Immature natural killer cell (primary cell): ENCODE measurements around the gene BMF. TPM values are rescaled to one million over a fixed set of nuclear protein-coding genes. Genes with fewer than 3 reads are reported as not detected.

ENCODE experiments used
- DNase-seq, 3 donors: peaks; one replicate each; pipeline ENCODE4 v3.0.0; 2022; ENCODE audit warnings: mixed read lengths in 1 of 3
- H3K27ac Mint-ChIP-seq, 6 donors: one replicate each; pipeline ENCODE4 v1.8.0; 2020; ENCODE audit warnings: mixed read lengths in 6 of 6, mild to moderate bottlenecking in 5 of 6, inconsistent platforms in 4 of 6, moderate library complexity in 3 of 6
- H3K27me3 Mint-ChIP-seq, 3 donors: one replicate each; pipeline ENCODE4 v1.8.0; 2020 to 2021; ENCODE audit warnings: low read depth in 3 of 3, mild to moderate bottlenecking in 3 of 3, mixed read lengths in 3 of 3, moderate library complexity in 3 of 3, inconsistent platforms in 1 of 3
- H3K36me3 Mint-ChIP-seq, 3 donors: one replicate each; pipeline ENCODE4 v1.8.0; 2020; ENCODE audit warnings: mixed read lengths in 3 of 3, inconsistent platforms in 2 of 3, mild to moderate bottlenecking in 2 of 3
- H3K4me1 Mint-ChIP-seq, 2 donors: one replicate each; pipeline ENCODE4 v1.8.0; 2020; ENCODE audit warnings: inconsistent platforms in 2 of 2, mild to moderate bottlenecking in 2 of 2, mixed read lengths in 2 of 2, moderate library complexity in 1 of 2
- H3K4me3 Mint-ChIP-seq, 5 donors: one replicate each; pipeline ENCODE4 v1.8.0; 2020; ENCODE audit warnings: mild to moderate bottlenecking in 5 of 5, mixed read lengths in 5 of 5, inconsistent platforms in 3 of 5, moderate library complexity in 3 of 5
- H3K9me3 Mint-ChIP-seq, 6 donors: one replicate each; pipeline ENCODE4 v1.8.0; 2020; ENCODE audit warnings: mild to moderate bottlenecking in 6 of 6, mixed read lengths in 6 of 6, inconsistent platforms in 4 of 6, moderate library complexity in 3 of 6
- polyA plus RNA-seq, 3 donors: library from polyadenylated mRNA; unstranded; fragments of 300-500 nt; fragmentation: Illumina TruSeq; gene quantifications; one replicate each; pipeline ENCODE4 v1.2.3, GENCODE V29; 2021

Gene BMF
- polyA plus RNA-seq, 3 donors from 2014 or later, result 0.38 to 0.80 TPM; not detected in 1

GRCh38 chr15:40095371-40096093 is 13.1 kb downstream of the BMF start:
- H3K27me3 Mint-ChIP-seq, result peaks cover 0 to 4% (median 2%) of the 10 kb centered on the region in 3 donors
- peaks cover 8 to 10% of the 10 kb centered on the region in 2 donors for H3K4me1 Mint-ChIP-seq
- H3K9me3 Mint-ChIP-seq, result no peaks in the 10 kb centered on the region
- no peak overlapping the region for H3K27ac Mint-ChIP-seq
- no peak overlapping the region for H3K4me3 Mint-ChIP-seq
- no peak for DNase-seq
- peaks cover 0 to 4% (median 0%) of the 10 kb centered on the region in 3 donors for H3K36me3 Mint-ChIP-seq

- Mint-ChIP-seq H3K36me3 (peaks cover 0 to 4% (median 0%) of the 10 kb centered on the region in 3 donors), H3K9me3 (no peaks in the 10 kb centered on the region), H3K27ac (no peak overlapping the region), H3K4me1 (peaks cover 8 to 10% of the 10 kb centered on the region in 2 donors), H3K4me3 (no peak overlapping the region), H3K27me3 (peaks cover 0 to 4% (median 2%) of the 10 kb centered on the region in 3 donors)
- no peak for DNase-seq
These were observed 14.5 kb downstream of the BMF start for GRCh38 chr15:40094156-40094555.

- Mint-ChIP-seq H3K4me3 (no peak overlapping the region), H3K9me3 (no peaks in the 10 kb centered on the region), H3K36me3 (peaks cover 0 to 4% (median 0%) of the 10 kb centered on the region in 3 donors), H3K27me3 (peaks cover 0 to 2% (median 0%) of the 10 kb centered on the region in 3 donors), H3K27ac (no peak overlapping the region), H3K4me1 (peaks cover 0 to under 1% of the 10 kb centered on the region in 2 donors)
- DNase-seq, result no peak
These were observed 15.5 kb downstream of the BMF start for GRCh38 chr15:40092979-40093869.

- Mint-ChIP-seq H3K9me3 (no peaks in the 10 kb centered on the region), H3K27me3 (peaks cover 0 to 2% (median 0%) of the 10 kb centered on the region in 3 donors), H3K4me3 (no peak overlapping the region), H3K4me1 (no peaks in the 10 kb centered on the region), H3K27ac (no peak overlapping the region), H3K36me3 (peaks cover 0 to 4% (median 0%) of the 10 kb centered on the region in 3 donors)
- DNase-seq, result no peak
These were observed 16.3 kb downstream of the BMF start for GRCh38 chr15:40092256-40092978.

GRCh38 chr15:40091861-40092255 is 16.8 kb downstream of the BMF start:
- peaks cover 0 to 2% (median 0%) of the 10 kb centered on the region in 3 donors for H3K27me3 Mint-ChIP-seq
- no peaks in the 10 kb centered on the region for H3K4me1 Mint-ChIP-seq
- no peak overlapping the region for H3K27ac Mint-ChIP-seq
- H3K36me3 Mint-ChIP-seq, result peaks cover 0 to 4% (median 0%) of the 10 kb centered on the region in 3 donors
- no peak for DNase-seq
- H3K4me3 Mint-ChIP-seq, result no peak overlapping the region
- no peaks in the 10 kb centered on the region for H3K9me3 Mint-ChIP-seq

GRCh38 chr15:40090774-40091455 is 17.8 kb downstream of the BMF start:
- H3K27me3 Mint-ChIP-seq, result peaks cover 0 to 7% (median 2%) of the 10 kb centered on the region in 3 donors
- H3K27ac Mint-ChIP-seq, result no peak overlapping the region
- H3K4me1 Mint-ChIP-seq, result no peaks in the 10 kb centered on the region
- H3K4me3 Mint-ChIP-seq, result no peak overlapping the region
- H3K36me3 Mint-ChIP-seq, result peaks cover 0 to 4% (median 0%) of the 10 kb centered on the region in 3 donors
- no peak for DNase-seq
- H3K9me3 Mint-ChIP-seq, result no peaks in the 10 kb centered on the region

GRCh38 chr15:40088929-40089755 is 19.5 kb downstream of the BMF start:
- H3K4me3 Mint-ChIP-seq, result no peak overlapping the region
- no peak overlapping the region for H3K27ac Mint-ChIP-seq
- H3K9me3 Mint-ChIP-seq, result no peaks in the 10 kb centered on the region
- H3K4me1 Mint-ChIP-seq, result no peaks in the 10 kb centered on the region
- peaks cover 0 to 4% (median 0%) of the 10 kb centered on the region in 3 donors for H3K36me3 Mint-ChIP-seq
- H3K27me3 Mint-ChIP-seq, result peaks cover 0 to 12% (median 0%) of the 10 kb centered on the region in 3 donors
- DNase-seq, result no peak

- Mint-ChIP-seq H3K4me3 (no peak overlapping the region), H3K9me3 (no peaks in the 10 kb centered on the region), H3K27ac (no peak overlapping the region), H3K36me3 (peaks cover 0 to 4% (median 0%) of the 10 kb centered on the region in 3 donors), H3K27me3 (peaks cover 0 to 14% (median 0%) of the 10 kb centered on the region in 3 donors), H3K4me1 (no peaks in the 10 kb centered on the region)
- no peak for DNase-seq
These were observed 20.4 kb downstream of the BMF start for GRCh38 chr15:40087991-40088928.

GRCh38 chr15:40087068-40087810 is 21.4 kb downstream of the BMF start:
- H3K9me3 Mint-ChIP-seq, result no peaks in the 10 kb centered on the region
- H3K4me3 Mint-ChIP-seq, result no peak overlapping the region
- no peak overlapping the region for H3K27ac Mint-ChIP-seq
- peaks cover under 1 to 14% (median 2%) of the 10 kb centered on the region in 3 donors for H3K27me3 Mint-ChIP-seq
- no peak for DNase-seq
- peaks cover 0 to 2% of the 10 kb centered on the region in 2 donors for H3K4me1 Mint-ChIP-seq
- peaks cover 0 to 4% (median 0%) of the 10 kb centered on the region in 3 donors for H3K36me3 Mint-ChIP-seq

GRCh38 chr15:40085266-40085665 is 23.4 kb downstream of the BMF start:
- no peak overlapping the region for H3K4me3 Mint-ChIP-seq
- no peaks in the 10 kb centered on the region for H3K9me3 Mint-ChIP-seq
- no peak for DNase-seq
- peaks cover 6 to 9% of the 10 kb centered on the region in 2 donors for H3K4me1 Mint-ChIP-seq
- peaks cover 2 to 16% (median 3%) of the 10 kb centered on the region in 3 donors for H3K27me3 Mint-ChIP-seq
- H3K36me3 Mint-ChIP-seq, result no peaks in the 10 kb centered on the region
- H3K27ac Mint-ChIP-seq, result no peak overlapping the region

- H3K4me1 Mint-ChIP-seq, result peaks cover 6 to 9% of the 10 kb centered on the region in 2 donors
- no peak for DNase-seq
- H3K36me3 Mint-ChIP-seq, result no peaks in the 10 kb centered on the region
- no peaks in the 10 kb centered on the region for H3K9me3 Mint-ChIP-seq
- H3K4me3 Mint-ChIP-seq, result no peak overlapping the region
- no peak overlapping the region for H3K27ac Mint-ChIP-seq
- peaks cover 2 to 16% (median 3%) of the 10 kb centered on the region in 3 donors for H3K27me3 Mint-ChIP-seq
These were observed 24.0 kb downstream of the BMF start for GRCh38 chr15:40084650-40085049.
